NCI-H82 treated with DMSO at 0.1 percent for 48 hours (cell line): ENCODE measurements around the gene STK11IP.

Experiments used
- DNase-seq: peaks from one replicate; lab custom pipeline; 2025; ENCODE audit not compliant: unreplicated experiment; lab: John Stamatoyannopoulos, UW

Gene STK11IP

DNA sequence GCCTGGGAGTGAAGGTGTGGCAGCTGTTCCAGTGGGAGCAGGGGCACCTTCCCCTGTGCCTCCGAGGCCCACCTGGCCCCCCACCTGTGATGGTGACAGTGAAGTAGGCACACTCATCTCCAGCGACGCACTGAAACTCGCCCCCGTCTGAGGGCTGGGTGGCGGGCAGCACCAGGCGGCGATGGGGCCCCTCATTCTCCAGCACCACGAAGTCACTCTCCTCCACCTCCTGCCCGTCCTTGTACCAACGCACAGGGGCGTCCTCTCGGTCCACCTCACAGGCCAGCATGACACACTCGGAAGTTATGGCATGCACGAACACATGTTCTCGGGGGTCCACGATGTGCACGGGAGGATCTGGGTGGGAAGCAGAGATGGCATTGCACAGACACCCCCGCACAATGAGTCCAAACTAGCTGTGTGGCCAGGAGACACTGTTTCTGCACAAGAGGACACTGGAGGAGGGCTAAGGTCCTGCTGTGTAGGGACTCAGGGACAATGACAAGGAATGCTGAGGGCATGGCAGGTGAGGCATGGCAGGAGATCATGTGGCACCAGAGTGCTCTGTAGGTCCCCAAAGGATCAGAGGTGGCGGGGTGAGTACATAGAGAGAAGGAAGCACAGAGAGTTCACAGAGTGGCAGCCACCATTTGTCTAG, 34.3 kb upstream of the STK11IP start:
- DNase-seq = no peak

DNA sequence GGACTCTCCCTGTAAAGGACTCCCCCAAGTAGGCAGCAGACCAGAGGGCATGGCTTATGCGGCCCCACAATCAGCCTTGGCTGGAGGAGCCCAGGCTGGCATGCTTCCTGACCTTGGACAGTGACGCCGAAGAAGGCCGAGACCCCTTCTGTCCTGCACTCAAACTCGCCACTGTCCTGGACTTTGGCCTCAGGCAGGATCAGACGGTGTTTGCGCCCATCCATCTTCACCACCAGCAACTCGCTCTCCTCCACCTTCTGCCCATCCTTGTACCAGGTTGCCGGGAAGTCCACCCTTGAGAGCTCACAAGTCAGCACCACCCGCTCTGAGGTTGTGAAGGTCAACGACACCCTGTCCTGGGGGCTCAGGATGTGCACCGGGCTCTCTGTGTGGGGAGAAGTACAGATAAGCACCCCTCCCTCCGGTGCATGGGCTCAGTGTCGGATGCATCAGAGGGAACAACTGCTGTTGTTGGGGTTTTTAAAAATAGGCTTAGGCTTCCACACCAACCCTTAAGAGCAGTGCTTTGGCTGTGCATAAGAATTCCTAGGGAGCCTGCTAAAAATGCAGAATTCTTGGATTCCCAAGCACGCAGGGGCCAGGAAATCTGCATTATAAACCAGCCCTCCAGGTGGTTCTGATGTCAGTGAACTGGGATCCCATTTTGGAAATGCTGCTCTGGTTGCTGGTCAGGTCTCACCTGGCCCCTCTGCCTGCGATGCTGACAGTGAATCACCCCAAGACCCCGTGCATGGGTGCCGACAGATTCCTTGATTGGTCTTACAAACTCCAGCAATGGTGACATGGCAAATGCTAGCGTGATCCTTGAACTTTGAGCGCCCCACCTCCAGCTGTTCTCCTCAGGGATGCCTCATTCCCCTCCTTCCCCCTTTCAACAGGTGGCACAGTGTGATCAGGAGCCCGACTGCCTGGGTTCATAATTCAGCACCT, 32.3 kb upstream of the STK11IP start:
- no peak for DNase-seq

DNA sequence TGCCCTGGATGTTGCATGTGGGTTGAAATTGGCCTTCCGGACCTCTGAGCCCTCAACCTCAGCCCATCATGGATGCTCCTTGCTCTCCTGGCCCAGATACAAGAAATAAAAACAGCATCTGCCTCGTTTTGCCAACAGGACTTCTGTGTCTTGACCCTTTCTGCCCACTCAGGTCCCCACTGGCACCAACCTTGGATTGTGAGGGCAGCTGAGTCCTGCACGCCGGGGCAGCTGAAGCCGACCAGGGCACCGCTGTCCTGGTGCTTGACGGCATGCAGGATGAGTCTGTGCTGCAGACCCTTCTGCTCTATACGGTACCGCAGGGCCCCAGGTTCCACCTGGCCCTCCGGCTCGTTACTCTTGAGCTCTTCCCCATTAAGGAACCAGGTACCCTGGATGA, 31.0 kb upstream of the STK11IP start:
- DNase-seq = no peak

DNA sequence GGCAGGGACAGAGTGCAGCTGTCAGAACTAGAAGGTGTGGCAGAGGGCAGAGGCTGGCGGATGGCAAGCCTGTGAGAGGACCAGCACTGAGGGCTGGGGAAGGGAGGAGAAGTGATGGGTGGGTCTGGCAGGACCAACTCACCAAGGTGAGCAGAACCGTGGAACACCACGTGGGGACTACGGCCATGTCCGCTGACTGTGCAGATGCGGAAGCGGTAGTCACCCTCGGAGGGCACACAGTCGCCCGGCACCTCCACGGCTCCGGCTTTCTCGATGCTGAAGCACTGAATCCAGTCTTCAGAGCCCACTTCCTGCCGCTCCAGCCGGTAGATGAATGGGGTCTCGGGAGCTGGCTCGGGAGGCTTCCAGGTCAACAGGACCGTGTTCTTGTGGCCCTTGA, 30.5 kb upstream of the STK11IP start:
- DNase-seq = no peak

DNA sequence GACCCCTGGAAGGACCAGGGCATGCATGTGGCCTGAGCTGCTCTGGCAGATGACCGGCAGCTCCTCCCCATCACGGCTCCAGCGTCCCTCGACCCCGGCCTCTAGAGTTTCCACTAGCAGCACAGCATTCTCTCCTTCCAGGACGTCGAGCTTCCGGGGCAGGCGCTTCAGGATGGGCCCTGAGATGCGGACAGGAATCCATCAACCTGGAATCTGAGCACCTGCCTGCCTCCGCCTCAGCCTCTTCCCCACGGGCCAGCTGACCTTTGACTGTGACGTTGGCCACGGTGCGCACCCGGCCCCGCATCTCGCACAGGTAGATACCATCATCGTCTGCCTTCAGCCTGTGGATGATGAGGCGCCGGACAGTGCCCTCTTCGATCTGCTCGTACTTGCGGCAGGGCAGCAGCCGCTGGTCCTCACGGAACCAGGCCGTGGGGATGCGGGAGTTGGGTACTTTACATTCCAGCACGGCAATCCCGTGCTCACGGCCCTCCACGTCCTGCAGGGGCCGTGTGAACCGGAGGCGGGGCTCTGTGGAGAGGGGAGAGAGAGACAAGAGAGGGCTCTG, 29.8 kb upstream of the STK11IP start:
- DNase-seq = no peak

DNA sequence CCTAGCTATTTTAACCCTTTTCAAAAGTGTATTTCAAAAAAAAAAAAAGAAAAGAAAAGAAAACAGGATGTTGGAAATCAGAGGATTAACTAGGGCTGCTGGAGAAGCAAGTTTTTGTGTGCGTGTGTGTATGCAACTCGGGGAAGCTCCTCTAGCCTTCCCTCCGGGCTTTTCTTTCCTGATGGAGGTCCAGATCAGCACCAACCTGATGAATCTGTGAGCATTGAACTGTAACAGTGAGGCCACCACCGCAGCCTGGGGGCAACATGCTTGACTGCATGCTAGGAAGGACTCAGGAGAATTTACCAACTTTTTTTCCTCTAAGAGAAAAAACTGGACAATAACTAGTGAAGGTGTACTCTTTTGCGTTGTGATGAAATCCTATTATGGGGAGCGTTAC, 28.6 kb upstream of the STK11IP start:
- DNase-seq = no peak

DNA sequence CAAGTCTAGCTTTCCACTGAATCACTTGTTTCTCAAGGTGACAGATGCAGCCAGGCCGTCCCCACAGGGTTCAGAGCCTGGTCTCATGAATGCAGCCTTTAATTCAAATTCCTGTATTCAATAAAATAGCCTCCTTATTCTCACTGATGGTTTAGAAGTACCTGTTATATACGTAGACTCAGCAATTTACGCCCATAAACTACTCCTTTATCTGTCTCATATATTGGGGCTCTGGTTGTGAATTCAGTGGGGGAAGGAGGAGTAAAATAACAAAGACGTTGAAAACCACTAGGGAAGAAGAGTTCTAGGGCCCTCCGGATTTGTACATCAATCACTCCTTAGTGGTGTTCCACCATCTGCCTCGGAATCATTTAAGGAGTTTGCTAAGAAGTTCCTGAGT, 28.0 kb upstream of the STK11IP start:
- DNase-seq = peak; percentile 86

DNA sequence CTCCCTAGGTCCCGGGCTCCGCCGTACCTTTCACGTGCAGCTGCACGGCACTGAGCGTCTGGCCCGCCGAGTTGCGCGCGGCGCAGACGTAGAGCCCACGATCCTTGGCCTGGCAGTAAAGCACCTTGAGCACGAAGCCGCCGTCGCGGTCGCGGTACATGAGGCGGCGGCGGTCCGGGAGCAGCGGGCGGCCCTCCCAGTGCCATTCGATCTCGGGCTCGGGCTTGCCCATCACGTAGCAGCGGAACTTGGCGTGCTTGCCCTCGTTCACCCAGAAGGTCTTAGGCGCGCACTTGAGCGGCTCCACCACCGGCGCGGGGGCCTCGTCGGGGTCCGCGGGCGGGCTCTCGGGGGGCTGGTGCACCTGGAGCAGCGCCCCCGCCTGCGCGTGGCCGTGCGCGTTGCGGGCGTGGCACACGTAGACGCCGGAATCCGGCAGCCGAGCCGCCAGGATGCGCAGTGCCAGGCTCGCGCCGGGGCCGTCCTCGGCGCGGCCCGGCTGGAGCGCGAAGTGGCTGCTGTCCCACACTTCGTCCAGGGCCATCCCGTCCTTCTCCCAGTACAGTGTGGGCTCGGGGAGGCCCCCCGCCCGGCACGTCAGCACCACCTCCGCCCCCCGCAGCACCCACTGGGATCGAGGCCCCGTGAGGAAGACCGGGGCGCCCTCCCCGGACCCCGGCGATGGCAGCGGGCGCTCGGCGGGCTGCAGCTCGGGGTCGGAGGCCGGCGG, 27.3 kb upstream of the STK11IP start:
- no peak for DNase-seq

DNA sequence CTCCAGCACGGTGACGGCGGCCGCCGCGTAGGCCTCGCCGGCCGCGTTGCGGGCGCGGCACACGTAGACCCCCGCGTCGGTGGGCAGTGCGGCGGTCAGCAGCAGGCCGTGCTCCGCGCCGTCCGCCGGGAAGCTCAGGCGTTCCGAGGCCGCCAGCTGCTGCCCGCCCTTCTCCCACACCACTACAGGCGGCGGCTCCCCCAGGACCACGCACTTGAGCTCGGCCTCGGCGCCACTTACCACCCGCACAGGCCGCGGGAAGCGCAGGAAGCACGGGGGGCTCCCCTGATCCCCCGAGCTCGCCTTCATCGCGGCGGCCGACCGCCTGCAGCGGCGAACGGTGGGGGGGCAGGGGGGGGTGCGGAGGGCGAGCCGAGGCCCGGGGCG, 26.7 kb upstream of the STK11IP start:
- DNase-seq = no peak

DNA sequence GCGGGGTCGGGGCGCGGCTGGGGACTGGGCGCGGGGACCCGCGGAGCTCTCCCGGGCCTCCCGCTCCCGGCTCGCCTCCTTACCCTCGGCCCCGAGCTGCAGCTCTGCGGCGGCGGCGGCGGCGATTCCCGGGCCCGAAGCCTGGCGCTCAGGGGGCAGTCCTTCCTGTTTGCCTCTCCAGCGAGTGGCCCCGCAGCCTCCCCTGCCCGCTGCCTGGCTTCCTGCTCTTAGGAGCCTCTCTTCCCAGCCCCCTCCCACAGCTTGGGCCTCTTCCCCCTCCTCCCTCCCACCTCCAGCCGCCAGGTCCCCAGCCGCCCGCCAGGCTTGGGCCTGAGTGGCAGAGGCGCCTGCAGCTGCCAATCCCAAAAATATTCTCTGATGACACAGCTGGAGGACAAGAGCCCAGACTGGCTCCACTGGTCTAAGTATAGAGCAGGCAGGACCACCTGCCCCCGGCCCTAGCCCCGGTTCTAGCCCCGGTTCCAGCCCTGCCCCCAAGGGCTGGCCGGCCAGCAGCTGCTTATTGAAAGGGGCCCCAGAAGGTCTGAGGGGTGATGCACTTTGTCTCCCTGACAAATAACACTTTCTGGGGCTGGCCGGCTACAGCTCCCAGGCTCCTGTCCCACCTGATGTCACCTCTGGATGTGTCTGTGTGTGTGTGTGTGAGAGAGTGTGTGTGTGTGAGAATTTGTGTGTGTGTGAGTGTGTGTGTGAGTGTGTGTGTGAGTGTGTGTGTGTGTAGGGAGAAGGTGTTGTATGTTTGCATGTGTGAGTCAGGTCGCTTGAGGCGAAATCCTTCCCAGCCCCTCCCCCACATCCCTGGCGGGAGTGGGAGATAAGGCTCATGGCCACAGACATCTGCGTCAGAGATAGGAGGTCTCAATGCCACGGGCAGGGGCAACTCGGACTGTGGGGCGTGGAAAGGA, 26.1 kb upstream of the STK11IP start, which contains the start of gene OBSL1:
OBSL1 (minus strand) TSS at position 229 of the 926 bp plus-strand sequence. CDS start 307 bp downstream, outside the sequence.
- DNase-seq = peak; percentile 72

DNA sequence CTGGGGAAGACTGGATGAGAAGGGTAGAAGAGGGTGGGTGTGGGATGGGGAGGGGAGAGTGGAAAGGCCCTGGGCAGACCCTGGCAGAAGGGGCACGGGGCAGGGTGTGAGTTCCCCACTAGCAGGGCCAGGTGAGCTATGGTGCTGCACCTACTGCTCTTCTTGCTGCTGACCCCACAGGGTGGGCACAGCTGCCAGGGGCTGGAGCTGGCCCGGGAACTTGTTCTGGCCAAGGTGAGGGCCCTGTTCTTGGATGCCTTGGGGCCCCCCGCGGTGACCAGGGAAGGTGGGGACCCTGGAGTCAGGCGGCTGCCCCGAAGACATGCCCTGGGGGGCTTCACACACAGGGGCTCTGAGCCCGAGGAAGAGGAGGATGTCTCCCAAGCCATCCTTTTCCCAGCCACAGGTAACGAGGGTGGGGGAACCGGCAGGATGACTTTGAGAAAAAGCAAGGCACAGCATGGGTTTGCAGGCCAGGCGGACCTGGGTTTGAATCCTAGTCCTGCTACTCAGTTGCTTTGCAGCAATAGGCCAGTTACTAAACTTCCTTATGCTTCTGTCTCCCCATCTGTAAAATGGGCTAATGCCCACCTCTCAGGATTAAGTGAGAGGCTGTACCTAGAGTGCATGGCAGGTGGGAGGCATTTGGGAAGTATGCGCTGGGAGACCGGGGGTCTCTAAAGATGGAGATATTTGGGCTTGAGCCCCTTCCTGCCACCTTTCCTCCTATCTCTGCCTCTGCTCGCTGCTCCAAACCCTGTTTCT, 25.2 kb upstream of the STK11IP start, which contains the start of gene INHA:
INHA (plus strand) TSS at position 74 of the 765 bp plus-strand sequence; CDS start at position 139, 65 bp downstream.
- no peak for DNase-seq

DNA sequence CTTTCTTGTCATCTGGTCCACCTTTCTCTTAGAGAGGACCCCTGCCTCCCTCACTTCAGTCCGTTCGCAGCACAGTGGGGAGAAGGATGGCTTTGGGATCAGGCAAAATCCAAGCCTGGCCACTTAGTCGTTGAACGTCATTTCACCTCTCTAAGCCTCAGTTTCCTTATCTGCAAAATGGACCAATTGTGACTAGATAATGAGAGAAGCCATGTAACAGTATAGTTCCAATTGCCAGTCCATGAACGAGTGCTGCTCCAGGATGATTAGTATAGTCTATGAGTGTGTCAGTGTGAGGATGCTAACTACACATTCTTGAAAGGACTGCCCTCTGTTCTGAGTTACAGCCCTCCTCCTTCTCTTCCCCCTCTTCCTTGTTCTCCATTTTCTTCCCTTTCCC, 24.5 kb upstream of the STK11IP start:
- DNase-seq = peak; percentile 21

DNA sequence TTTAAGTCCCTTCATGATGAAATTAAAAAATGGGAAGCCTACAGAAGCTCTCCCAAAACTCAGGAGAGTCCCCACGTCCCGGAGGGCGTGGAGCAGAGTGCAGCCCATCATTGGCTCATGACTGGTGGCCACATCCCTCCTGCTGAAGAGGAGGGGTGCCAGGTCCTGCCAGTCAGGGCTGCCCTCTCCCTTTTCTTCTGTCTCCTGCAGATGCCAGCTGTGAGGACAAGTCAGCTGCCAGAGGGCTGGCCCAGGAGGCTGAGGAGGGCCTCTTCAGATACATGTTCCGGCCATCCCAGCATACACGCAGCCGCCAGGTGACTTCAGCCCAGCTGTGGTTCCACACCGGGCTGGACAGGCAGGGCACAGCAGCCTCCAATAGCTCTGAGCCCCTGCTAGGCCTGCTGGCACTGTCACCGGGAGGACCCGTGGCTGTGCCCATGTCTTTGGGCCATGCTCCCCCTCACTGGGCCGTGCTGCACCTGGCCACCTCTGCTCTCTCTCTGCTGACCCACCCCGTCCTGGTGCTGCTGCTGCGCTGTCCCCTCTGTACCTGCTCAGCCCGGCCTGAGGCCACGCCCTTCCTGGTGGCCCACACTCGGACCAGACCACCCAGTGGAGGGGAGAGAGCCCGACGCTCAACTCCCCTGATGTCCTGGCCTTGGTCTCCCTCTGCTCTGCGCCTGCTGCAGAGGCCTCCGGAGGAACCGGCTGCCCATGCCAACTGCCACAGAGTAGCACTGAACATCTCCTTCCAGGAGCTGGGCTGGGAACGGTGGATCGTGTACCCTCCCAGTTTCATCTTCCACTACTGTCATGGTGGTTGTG, 23.0 kb upstream of the STK11IP start:
- no peak for DNase-seq

DNA sequence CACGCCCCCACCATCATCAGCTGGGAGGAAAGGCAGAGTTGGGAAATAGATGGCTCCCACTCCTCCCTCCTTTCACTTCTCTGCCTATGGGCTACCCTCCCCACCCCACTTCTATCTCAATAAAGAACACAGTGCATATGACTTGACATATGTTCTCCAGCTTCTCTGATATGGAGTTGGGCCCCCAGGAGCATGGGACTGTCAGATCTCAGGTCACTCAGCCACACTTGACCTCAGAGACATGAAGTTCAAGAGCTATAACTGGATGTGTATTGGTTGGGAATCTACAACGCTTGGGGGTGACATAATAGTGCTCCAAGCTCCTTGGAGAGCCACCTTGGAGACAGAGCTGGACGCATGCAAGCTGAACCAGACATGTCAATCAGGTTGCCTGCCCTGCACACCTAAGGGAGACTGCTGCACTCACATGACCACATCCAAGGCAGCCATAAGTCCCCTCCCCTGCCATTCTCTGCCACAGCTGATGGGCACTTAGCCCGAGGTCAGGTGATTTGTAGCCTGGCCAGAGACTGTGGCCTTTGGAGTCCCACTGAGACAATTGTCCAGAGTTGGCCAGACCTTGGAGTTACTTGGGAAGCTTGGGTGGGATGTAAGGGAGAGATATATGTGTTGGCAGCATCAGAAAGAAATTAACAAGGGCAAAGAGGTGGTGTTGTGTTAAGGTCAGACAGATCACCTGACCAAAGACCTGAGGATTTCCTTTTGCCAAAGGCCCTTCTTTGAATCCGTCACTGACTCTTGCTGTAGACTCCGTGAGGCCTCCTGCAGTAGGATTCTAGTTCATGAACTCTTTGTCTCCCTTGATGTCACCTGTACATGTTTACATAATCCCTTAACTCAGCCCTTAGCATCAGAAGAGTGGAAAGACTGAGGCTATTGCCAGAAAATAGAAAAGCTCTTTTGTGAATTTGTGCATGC, 21.8 kb upstream of the STK11IP start:
- DNase-seq = no peak

DNA sequence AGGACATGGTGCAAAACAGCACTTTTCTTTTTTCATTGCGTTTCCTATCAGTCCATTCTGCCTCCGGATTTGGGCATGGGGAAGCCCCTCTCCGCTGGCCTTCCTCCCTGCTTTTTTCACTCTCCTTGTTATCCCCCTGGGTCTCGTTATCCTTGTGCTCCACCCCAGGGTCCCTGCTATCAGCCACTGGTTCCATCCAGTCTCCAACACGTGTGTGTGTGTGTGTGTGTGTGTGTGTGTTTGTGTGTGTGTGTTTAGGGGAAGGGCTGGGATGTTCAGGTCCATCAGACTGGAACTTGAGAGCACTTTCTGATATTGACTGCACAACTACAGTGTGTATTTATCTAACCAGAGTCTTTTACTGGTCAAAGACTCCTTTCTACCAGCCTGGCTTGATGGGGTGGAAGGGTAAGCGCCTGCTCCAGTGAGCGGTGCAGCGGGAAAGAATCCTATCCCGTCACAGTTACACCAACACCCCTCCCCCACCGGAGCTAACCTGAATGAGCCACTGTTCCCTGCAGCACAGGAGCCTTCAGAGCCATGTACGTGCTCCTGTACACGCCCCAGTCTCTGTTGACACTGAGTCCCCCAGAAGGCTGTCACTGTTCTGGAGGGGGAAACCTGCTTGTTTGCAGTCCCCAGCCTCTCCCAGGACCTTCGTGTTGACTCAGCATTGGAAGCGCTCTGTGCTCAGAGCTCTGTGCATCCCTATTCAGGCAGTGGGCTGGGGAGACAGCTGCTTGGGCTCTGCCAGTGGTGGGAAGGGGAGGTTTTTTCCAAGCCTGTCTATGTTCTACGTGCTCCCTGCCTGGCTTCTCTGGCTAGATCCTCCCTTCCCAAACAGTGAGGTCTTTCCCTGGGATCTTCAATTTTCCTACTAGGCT, 20.9 kb upstream of the STK11IP start:
- DNase-seq = peak; percentile 22
